VCaP (cell line): Measurements from ENCODE around the gene KLHDC7A.

Experiments
- H3K27ac ChIP-seq: fragments of 450-650 bp; 2 replicates; pipeline ENCODE4 v1.5.1; 2017
- TF ChIP-seq, protein P1 (sequence below): fragments of 450-650 bp; conservative IDR thresholded peaks from 2 replicates; pipeline ENCODE4 v1.5.1; 2017; ENCODE audit warnings: mild to moderate bottlenecking, moderate library complexity

The KLHDC7A gene

DNA sequence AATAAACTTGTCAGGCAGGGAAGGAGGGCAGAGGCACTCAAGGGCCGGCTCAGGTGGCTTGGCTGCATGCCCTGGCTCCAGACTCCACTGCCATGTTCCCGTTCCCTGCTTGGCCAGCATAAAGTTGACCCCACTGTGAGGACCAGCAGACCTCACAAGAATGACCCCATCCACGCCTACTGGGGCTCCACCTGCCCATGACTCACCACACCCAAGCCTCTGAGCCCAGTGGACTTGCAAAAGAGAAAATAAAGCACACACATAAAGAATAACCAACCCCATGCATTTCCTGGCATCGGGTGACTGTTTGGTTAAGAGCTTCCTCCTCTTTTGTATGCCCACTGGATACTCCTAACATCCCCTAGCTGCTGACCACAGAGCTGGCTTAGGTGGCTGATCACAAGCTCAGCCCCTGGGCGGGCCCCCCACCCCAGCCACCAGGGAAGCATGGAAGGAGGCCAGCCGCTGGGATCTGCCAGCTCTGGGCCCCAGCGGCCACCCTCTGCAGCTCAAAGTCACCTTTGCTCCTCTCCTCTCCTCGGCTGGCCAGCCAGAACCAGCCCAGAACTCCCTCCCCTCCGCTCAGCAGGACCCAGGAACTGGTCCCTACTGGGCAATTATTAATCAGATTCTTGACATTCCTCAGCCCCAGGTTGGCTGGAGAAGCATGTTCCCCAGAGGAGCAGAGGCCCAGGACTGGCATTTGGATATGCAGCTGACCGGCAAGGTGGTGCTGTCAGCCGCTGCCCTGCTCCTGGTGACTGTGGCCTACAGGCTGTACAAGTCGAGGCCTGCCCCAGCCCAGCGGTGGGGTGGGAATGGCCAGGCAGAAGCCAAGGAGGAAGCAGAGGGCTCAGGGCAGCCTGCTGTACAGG is at the start of gene KLHDC7A:
Gene KLHDC7A (plus strand): TSS at position 616 of the 875 bp plus-strand sequence. CDS start 52 bp downstream, at position 668.
- H3K27ac ChIP-seq, result peak within 1 kb of the TSS; percentile 93
- TF ChIP-seq, protein P1, sequence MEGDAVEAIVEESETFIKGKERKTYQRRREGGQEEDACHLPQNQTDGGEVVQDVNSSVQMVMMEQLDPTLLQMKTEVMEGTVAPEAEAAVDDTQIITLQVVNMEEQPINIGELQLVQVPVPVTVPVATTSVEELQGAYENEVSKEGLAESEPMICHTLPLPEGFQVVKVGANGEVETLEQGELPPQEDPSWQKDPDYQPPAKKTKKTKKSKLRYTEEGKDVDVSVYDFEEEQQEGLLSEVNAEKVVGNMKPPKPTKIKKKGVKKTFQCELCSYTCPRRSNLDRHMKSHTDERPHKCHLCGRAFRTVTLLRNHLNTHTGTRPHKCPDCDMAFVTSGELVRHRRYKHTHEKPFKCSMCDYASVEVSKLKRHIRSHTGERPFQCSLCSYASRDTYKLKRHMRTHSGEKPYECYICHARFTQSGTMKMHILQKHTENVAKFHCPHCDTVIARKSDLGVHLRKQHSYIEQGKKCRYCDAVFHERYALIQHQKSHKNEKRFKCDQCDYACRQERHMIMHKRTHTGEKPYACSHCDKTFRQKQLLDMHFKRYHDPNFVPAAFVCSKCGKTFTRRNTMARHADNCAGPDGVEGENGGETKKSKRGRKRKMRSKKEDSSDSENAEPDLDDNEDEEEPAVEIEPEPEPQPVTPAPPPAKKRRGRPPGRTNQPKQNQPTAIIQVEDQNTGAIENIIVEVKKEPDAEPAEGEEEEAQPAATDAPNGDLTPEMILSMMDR, result no peak

DNA sequence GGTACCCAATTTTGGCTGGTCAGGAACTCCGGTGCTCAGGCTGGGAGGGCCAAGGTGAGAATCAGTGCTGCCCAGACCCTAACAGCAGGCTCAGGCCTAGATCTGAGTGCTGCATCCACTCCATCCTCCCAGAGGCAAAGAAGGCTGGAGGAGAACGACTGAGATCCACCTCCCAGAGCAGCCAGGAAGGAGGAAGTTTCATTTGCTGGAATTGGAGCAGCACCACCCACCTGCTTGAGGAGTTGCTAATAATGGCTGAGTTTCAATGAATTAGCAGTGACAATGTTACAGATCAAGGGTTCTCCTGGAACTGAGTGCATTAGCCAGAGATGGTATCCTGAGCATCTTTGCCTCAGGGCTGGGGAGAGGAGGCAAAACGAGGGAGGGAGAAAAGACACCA is 46.7 kb upstream of the KLHDC7A start:
- TF ChIP-seq, protein P1, result no peak
- no peak overlapping the region for H3K27ac ChIP-seq

DNA sequence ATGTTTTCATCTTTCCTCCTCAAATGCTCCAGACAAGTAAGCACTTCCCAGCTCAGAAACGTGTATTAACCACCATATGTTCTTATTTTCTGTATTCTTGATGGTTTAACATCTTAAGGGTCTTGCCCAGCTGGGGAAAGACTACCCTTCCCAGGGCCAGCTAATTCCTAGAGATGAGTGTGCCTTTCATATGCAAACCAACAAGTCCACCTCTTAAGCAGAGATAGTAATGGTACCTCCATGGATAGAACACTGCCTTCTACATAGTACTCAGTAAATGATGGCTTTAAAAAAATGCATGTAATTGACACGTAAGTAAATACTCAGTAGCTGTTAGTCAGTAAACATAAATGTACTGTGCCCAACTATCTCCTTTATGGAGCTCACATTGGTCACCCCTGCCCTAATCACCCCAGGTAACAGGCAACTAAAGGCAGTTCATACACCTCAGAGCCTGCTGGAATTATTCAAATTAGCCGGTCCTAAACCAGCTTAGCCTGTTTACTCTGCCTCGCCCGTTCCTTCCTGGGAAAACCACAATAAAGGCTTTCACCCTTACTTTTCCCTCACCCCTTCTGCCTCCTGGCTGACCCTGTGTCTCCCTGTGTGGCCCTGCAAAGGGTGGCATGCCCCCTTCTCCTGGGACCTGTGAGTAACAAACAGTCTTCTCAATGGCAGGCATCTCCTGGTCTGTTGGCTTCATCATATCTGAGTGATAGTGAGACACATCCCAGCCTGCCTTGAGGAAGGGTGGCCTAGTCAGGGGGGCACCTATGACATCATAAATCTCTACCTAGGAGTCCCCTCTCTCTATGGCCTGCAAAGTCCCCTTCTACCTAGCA is 40.1 kb upstream of the KLHDC7A start:
- H3K27ac ChIP-seq, result peak overlapping the region; percentile 42
- TF ChIP-seq, protein P1, result no peak

DNA sequence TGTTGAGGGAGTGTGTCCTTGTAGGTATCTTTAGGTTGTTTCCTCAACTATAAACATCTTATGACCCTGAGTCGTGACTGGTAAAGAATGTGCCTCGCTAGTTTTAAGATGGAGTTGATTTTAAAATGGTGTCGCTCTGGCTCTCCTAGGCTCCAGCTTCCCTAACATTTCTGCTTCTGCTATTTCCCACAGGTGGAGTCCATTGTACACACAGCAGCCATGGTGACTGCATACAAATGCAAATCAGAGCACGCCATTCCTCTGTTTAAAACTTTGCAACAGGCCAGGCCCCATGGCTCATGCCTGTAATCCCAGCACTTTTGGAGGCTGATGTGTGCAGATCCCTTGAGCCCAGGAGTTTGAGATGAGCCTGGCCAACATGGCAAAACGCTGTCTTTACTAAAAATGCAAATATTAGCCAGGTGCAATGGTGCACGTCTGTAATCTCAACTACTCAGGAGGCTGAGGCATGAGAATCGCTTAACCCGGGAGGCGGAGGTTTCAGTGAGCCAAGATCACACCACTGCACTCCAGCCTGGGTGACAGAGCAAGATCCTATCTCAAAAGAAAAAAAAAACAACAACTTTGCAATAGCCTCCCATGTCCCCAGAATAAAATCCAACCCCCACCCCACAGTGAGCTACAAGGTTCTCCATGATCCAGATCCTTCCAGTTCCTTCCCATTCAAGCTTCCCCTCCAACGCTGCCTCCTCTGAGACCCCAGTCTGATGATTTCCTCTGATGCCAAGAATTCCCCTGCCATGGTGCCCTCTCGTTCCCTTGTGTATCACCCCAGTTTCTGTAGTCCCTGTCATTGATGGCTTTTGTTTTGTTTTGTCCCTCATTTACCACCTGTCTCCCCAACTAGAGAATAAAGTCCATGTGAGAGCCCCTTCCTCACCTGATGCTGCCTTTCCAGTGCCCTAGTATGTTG is 36.9 kb upstream of the KLHDC7A start:
- TF ChIP-seq, protein P1, result no peak

DNA sequence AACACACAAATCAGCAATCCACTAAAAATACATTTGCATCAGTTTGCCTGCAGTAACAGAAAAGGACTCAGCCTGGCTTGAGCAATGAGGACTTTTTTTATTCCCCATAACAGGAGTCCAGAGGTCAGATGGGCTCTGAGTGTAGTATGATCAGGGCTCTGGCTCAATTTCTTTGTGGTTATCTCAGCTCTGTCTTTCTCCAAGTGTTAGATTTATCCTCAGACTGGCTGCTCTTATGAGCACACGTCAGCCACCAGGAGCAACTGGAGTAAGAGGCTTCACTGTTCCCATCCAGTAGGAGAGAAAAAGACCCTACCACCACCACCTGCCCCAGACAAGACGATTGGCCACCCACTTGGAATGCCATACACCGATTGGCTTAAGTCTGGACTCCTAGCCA is 36.2 kb upstream of the KLHDC7A start:
- no peak overlapping the region for H3K27ac ChIP-seq
- TF ChIP-seq, protein P1, result no peak

More for the DNA sequence above, 36.9 kb upstream of the KLHDC7A start:
- no peak overlapping the region for H3K27ac ChIP-seq

DNA sequence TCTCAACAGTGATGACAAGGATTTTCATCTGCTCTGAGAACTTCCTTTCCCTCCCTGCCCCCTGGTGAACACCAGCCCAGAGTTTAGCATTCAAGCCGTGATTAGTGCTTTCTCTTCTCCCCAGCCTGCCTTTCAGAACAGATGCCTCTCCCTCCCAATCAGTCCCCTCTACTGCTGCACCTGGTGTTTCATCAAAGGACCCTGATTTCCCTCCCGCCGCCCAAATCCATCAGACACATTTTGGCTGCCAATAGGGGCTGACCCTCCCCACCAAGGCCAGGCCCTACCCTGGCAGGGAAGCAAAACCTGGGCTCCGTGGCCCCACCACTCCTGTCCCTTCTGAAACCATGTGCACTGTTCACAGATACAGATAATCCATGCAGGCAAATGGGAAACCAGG is 34.0 kb upstream of the KLHDC7A start:
- H3K27ac ChIP-seq, result no peak overlapping the region
- TF ChIP-seq, protein P1, result no peak
